ENCODE measurements around the gene FBLN1. TPM values are rescaled to one million over a fixed set of nuclear protein-coding genes. Genes with fewer than 3 reads are reported as not detected.
"Not testable (repeated sequence)": the region's sequence is repeated elsewhere in the genome, so short reads cannot be mapped to it uniquely, and the experiment has no call there.

The FBLN1 gene
- total RNA-seq, 2 donors from 2014 or later: not detected

GRCh38 chr22:45529971-45530575 is 27.4 kb downstream of the FBLN1 start:
- H3K27ac Mint-ChIP-seq: no peak overlapping the region
- H3K36me3 Mint-ChIP-seq (ENCODE audit: insufficient read depth in 2 of 2): no peaks in the 10 kb centered on the region
- H3K27me3 Mint-ChIP-seq (ENCODE audit: low read depth): no peaks in the 10 kb centered on the region
- H3K9me3 Mint-ChIP-seq: no peaks in the 10 kb centered on the region
- no peak overlapping the region for H3K4me3 Mint-ChIP-seq
- no peaks in the 10 kb centered on the region for H3K4me1 Mint-ChIP-seq (ENCODE audit: low read depth)
- ATAC-seq (replicated peaks in 1 of 2): no peak
- no peak for DNase-seq

GRCh38 chr22:45531441-45532234 is 29.0 kb downstream of the FBLN1 start:
- DNase-seq (no peak), ATAC-seq (replicated peaks in 1 of 2) (no peak)
- no peaks in the 10 kb centered on the region for H3K36me3 Mint-ChIP-seq (ENCODE audit: insufficient read depth in 2 of 2)
- no peaks in the 10 kb centered on the region for H3K4me1 Mint-ChIP-seq (ENCODE audit: low read depth)
- no peaks in the 10 kb centered on the region for H3K9me3 Mint-ChIP-seq
- no peaks in the 10 kb centered on the region for H3K27me3 Mint-ChIP-seq (ENCODE audit: low read depth)
- no peak overlapping the region for H3K4me3 Mint-ChIP-seq
- no peak overlapping the region for H3K27ac Mint-ChIP-seq

- Mint-ChIP-seq H3K36me3 (ENCODE audit: insufficient read depth in 2 of 2) (no peaks in the 10 kb centered on the region), H3K4me1 (ENCODE audit: low read depth) (no peaks in the 10 kb centered on the region), H3K27ac (no peak overlapping the region), H3K27me3 (ENCODE audit: low read depth) (no peaks in the 10 kb centered on the region), H3K9me3 (no peaks in the 10 kb centered on the region), H3K4me3 (no peak overlapping the region)
- DNase-seq (no peak), ATAC-seq (replicated peaks in 1 of 2) (no peak)
Measured at GRCh38 chr22:45532235-45532631, 29.6 kb downstream of the FBLN1 start.

GRCh38 chr22:45533703-45534102 is 31.0 kb downstream of the FBLN1 start:
- H3K4me3 Mint-ChIP-seq: no peak overlapping the region
- DNase-seq: no peak
- H3K4me1 Mint-ChIP-seq (ENCODE audit: low read depth): no peaks in the 10 kb centered on the region
- H3K36me3 Mint-ChIP-seq (ENCODE audit: insufficient read depth in 2 of 2): no peaks in the 10 kb centered on the region
- no peaks in the 10 kb centered on the region for H3K27me3 Mint-ChIP-seq (ENCODE audit: low read depth)
- H3K9me3 Mint-ChIP-seq: no peaks in the 10 kb centered on the region
- no peak for ATAC-seq (replicated peaks in 1 of 2)
- no peak overlapping the region for H3K27ac Mint-ChIP-seq

DNA sequence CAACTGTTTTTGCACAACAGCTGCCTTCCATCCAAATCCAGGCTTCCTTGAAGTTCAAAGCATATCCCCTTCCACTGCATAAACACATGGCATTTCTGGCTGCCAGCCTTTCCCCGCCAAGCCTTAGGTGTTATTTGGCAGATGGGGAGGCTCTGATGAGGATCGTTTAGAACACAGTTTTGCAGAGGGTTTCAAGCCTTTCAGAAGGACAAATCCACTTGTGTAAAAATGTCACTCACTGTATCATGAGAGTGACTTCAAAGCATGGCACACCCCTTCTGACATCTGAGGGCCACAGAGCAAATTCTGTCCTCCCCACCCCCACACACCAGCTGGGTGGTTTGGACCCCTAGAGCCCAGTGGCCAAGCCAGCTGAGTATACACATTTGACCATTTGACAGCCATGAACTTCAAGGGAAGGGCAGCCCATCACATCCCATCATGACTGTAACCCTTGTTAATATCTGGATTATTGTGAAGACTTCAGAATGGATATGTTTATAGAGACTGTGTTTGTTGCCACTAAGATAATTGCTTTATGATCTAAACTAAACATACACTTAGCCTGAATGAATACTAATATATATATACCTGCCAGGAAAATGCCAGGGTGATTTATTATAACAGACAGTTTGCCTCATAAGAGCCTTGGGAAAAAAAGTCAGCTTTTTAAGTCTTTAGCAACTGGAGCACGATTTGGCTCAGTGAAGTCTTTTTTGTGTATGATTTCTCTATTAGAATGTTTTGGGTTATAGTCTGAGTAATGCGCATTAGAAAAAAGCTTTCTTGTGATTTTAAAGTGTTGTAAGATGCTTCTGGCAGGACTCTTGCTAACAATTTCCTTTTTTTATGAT is 31.9 kb downstream of the FBLN1 start:
- Mint-ChIP-seq H3K36me3 (ENCODE audit: insufficient read depth in 2 of 2) (no peaks in the 10 kb centered on the region), H3K4me1 (ENCODE audit: low read depth) (no peaks in the 10 kb centered on the region), H3K27me3 (ENCODE audit: low read depth) (no peaks in the 10 kb centered on the region), H3K9me3 (no peaks in the 10 kb centered on the region), H3K4me3 (no peak overlapping the region), H3K27ac (no peak overlapping the region)
- ATAC-seq (replicated peaks in 1 of 2) (no peak), DNase-seq (no peak)

DNA sequence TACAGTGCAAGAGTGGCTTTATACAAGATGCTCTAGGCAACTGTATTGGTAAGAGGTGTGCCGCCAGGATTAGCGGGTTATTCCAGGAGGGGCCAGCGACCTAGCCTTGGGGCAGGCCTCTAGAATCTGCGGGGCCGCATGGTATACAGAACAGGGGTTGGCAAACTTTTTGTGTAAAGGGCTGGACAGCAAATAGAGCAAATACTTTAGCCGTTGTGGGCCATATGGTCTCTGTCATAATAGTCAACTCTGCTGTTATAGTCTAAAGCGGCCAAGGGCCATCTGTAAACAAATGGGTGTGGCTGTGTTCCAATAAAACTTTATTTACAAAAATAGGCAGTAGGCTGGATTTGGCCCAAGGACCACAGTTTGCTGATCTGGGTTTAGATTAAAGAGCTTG is 32.6 kb downstream of the FBLN1 start:
- no peaks in the 10 kb centered on the region for H3K27me3 Mint-ChIP-seq (ENCODE audit: low read depth)
- no peaks in the 10 kb centered on the region for H3K9me3 Mint-ChIP-seq
- ATAC-seq (replicated peaks in 1 of 2) (no peak), DNase-seq (no peak)
- no peaks in the 10 kb centered on the region for H3K4me1 Mint-ChIP-seq (ENCODE audit: low read depth)
- no peak overlapping the region for H3K27ac Mint-ChIP-seq
- no peaks in the 10 kb centered on the region for H3K36me3 Mint-ChIP-seq (ENCODE audit: insufficient read depth in 2 of 2)
- no peak overlapping the region for H3K4me3 Mint-ChIP-seq

DNA sequence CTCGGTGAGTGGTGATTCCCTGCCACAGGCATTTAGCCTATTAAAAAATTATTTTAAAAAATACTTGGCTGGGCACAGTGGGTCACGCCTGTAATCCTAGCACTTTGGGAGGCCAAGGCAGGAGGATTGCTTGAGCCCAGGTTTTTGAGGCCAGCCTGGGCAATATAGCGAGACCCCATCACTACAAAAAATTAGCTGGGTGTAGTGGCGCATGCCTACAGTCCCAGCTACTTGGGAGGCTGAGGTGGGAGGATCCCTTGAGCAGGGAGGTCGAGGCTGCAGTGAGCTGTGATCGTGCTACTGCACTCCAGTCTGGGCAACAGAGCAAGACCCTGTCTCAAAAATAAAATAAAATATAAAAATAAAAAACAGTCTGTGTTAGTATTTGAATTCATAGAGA is 33.2 kb downstream of the FBLN1 start:
- H3K9me3 Mint-ChIP-seq; ATAC-seq (replicated peaks in 1 of 2); H3K4me1 Mint-ChIP-seq (ENCODE audit: low read depth); H3K27ac Mint-ChIP-seq; H3K36me3 Mint-ChIP-seq (ENCODE audit: insufficient read depth in 2 of 2); H3K4me3 Mint-ChIP-seq; DNase-seq; H3K27me3 Mint-ChIP-seq (ENCODE audit: low read depth): not testable (repeated sequence)

DNA sequence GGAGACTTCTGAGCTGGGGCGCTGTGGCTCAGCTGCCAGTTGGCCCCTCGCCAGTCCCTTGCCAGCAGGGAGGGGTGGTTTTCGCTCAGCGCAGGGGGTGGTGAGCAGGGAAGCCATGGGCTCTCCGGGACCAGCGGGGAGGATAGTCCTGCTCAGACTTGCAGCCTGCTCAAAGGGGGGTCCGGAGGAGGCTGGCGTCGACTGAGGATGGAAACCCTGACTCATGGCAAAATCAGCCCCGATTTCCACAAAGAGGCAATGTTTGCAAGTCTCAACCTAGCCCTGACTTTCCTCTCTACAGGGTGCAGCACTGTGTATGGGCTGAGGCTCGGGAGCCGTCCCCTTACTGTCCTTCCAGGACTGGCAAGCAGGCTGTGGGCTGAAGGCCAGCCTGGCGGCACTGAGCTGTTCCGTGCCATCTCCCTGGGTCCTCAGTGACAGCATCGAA is 35.1 kb downstream of the FBLN1 start:
- Mint-ChIP-seq H3K9me3 (no peaks in the 10 kb centered on the region), H3K4me3 (no peak overlapping the region), H3K27me3 (ENCODE audit: low read depth) (peaks cover 5% of the 10 kb centered on the region), H3K4me1 (ENCODE audit: low read depth) (no peaks in the 10 kb centered on the region), H3K27ac (no peak overlapping the region), H3K36me3 (ENCODE audit: insufficient read depth in 2 of 2) (no peaks in the 10 kb centered on the region)
- ATAC-seq (replicated peaks in 1 of 2) (no peak), DNase-seq (no peak)

DNA sequence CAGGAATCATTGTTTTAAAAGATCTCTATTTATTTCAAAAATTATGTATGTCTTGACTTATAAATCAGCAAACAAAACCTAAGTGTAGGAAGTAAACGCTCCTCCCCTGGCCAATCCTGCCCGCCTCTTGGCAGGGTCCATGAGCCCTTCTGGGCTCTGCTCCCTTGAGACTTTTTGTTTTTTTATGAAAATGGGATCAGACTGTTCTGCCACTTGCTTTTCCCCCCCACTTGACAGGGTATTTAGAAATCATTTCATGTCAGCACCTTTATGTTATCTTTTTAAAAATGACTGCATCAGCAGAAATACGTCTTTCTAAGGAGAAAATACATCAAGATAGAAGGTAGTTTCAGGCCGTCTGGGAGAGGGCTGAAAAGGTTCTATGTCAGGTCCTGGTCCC is 35.6 kb downstream of the FBLN1 start:
- no peak for ATAC-seq (replicated peaks in 1 of 2)
- Mint-ChIP-seq H3K27ac (no peak overlapping the region), H3K27me3 (ENCODE audit: low read depth) (peaks cover 5% of the 10 kb centered on the region), H3K36me3 (ENCODE audit: insufficient read depth in 2 of 2) (no peaks in the 10 kb centered on the region), H3K4me1 (ENCODE audit: low read depth) (no peaks in the 10 kb centered on the region), H3K4me3 (no peak overlapping the region), H3K9me3 (no peaks in the 10 kb centered on the region)
- no peak for DNase-seq

DNA sequence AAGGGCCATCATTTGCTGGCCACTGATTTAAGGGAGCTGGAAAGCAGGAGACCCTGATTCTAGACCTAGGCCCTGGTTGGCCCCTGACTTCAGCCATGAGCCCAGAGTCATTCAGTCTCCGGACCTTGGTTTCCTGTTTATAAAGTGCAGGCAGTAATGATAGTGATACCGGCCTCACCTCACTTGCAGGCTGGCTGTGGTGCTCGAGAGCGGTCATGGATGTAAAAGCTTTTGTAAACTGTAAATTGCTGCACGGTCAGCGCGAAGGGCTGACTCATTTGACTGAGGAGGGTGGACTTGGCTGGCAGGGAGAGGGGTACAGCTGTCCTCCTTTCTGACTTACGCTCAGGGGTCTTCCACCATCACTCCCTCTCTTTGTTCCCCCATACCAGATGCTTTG is 37.4 kb downstream of the FBLN1 start:
- Mint-ChIP-seq H3K4me3 (no peak overlapping the region), H3K9me3 (no peaks in the 10 kb centered on the region), H3K27ac (no peak overlapping the region), H3K36me3 (ENCODE audit: insufficient read depth in 2 of 2) (no peaks in the 10 kb centered on the region), H3K27me3 (ENCODE audit: low read depth) (peaks cover 5% of the 10 kb centered on the region), H3K4me1 (ENCODE audit: low read depth) (no peaks in the 10 kb centered on the region)
- DNase-seq (no peak), ATAC-seq (replicated peaks in 1 of 2) (no peak)

DNA sequence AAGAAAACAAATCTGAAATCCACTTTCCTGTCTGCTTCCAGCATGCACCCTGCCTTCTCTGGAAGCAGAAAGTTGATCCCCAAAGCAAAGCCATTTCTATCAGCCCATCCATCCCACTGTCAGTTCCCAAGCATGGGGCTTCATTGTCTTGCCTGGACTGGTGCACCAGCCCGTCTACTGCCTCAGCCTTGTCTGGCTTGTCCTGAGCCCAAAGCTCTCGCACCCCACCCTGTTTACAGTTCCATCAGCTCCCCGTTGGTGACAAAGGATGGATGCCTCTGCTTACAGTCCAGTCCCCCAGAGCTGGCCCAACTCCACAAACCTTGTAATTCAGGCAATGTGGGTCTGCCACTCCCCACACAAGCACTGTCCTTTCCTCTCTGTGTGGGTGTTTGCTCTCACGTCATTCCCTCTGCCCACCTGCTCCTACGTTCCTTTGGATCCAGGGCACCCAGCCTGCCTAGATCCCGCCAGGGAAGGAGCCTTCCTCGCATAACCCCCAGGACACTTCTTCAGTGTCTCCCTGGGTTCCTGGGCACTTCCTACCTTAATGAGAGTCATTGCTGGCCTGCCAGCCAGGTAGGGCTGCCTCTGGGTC is 38.8 kb downstream of the FBLN1 start:
- Mint-ChIP-seq H3K36me3 (ENCODE audit: insufficient read depth in 2 of 2) (no peaks in the 10 kb centered on the region), H3K4me1 (ENCODE audit: low read depth) (no peaks in the 10 kb centered on the region), H3K9me3 (no peaks in the 10 kb centered on the region), H3K27me3 (ENCODE audit: low read depth) (peaks cover 5% of the 10 kb centered on the region), H3K27ac (no peak overlapping the region), H3K4me3 (no peak overlapping the region)
- DNase-seq: no peak
- no peak for ATAC-seq (replicated peaks in 1 of 2)

- no peak overlapping the region for H3K4me3 Mint-ChIP-seq
- H3K4me1 Mint-ChIP-seq (ENCODE audit: low read depth): no peaks in the 10 kb centered on the region
- H3K27me3 Mint-ChIP-seq (ENCODE audit: low read depth): peaks cover 5% of the 10 kb centered on the region
- no peaks in the 10 kb centered on the region for H3K9me3 Mint-ChIP-seq
- H3K27ac Mint-ChIP-seq: no peak overlapping the region
- ATAC-seq (replicated peaks in 1 of 2) (no peak), DNase-seq (no peak)
- no peaks in the 10 kb centered on the region for H3K36me3 Mint-ChIP-seq (ENCODE audit: insufficient read depth in 2 of 2)
Measured at GRCh38 chr22:45542001-45542520, 39.4 kb downstream of the FBLN1 start.

DNA sequence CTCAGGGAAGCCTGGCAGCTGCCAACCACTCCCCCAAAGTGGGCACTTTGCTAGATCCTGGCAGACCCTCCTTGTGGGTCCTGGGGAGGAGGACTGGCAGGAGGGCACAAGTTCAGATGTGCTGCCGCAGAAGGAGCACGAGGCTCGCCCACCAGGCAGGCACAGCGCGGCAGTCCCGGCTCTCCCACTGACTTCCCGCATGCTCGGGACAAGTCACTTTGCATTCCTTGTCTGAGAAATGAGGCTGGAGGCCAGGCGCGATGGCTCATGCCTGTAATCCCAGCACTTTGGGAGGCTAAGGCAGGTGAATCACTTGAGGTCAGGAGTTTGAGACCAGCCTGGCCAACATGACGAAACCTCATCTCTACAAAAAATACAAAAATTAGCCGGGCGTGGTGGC is 40.1 kb downstream of the FBLN1 start:
- H3K27ac Mint-ChIP-seq; ATAC-seq (replicated peaks in 1 of 2); H3K4me3 Mint-ChIP-seq; H3K9me3 Mint-ChIP-seq; H3K36me3 Mint-ChIP-seq (ENCODE audit: insufficient read depth in 2 of 2); H3K27me3 Mint-ChIP-seq (ENCODE audit: low read depth); H3K4me1 Mint-ChIP-seq (ENCODE audit: low read depth); DNase-seq: not testable (repeated sequence)
